ENCODE data around the gene OSGIN1.

The OSGIN1 gene

DNA sequence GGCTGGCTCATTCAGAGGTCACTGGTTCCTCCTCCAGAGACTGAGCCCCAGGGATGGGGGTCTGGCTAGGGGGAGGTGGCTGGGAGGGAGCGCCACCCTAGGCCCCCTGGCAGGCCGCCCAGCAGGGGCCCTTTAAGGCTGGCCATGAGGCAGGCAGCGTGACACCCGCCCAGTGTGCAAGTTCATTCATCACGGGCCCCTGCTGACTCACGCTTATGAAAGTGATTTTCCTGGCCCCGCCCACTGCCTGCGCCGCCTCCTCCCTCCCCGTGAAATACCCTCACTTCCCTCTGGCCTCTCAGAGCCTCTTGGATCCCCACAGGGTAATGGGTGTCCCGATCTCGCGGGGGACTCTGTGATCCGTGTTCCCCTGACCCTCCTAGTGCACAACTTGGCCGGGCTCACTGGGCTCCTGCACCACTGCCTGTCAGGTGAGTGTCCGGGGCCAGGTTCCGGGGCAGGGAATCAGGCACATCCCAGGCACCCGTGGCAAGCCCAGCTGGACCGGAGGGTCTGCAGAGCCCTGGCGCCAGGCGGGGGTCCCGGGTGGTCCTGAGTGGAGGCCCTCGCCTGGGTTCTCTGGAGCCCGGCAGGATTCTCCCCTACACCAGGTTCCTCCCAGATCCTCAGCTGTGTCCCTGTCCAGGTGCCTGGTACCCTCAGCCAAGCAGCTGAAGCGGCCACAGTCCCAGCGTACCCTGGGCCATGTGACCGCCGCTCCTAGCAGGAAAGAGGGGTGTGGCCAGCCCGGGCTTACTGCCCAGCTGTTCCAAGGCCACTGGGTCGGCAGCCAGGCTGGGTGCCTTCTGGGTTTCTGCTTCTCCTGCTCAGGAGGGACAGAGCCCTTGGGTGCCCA is at the start of gene OSGIN1:
Gene OSGIN1, plus strand, starts transcription at position 301 of the 856 bp plus-strand sequence. CDS start 4,432 bp downstream, outside the sequence.
- Histone ChIP-seq H3K9me3 (ENCODE audit: control insufficient read depth, insufficient read depth, low read depth, low read length) (no peaks in the 10 kb centered on the region), H3K4me3 (ENCODE audit: low read depth, low read length) (peak within 1 kb of the TSS; percentile 32), H3K36me3 (ENCODE audit: control insufficient read depth in 2 of 2, insufficient read depth in 1 of 2, low read length in 2 of 2) (no peaks in the 10 kb centered on the region), H3K27ac (ENCODE audit: extremely low read depth, low read depth, low read length) (no peak within 1 kb of the TSS), H3K4me1 (ENCODE audit: control insufficient read depth, insufficient read depth, low read length) (no peaks in the 10 kb centered on the region; the same call in 1 of the 2 replicates)
- ChIA-PET CTCF (interaction anchor here (0.6 to 7.4 kb wide), 13 partner anchors 10 to 535 kb away, joined by 3 to 174 read pairs (median 5); partner anchors contain the start of gene TAF1C), POLR2A (interaction anchor here (1.4 kb wide), 1 partner anchor 61 kb away, joined by 13 read pairs; no protein-coding TSS in a partner anchor)
- no peak for TF ChIP-seq ZNF521 (tag by site-specific recombination; IDR thresholded peaks at IDR 0.05)
- TF ChIP-seq ZFHX2 (tag by site-specific recombination; conservative IDR thresholded peaks at IDR 0.05) = peak; percentile 48
- peak; percentile 91 for TF ChIP-seq ZXDB (tag by site-specific recombination; IDR thresholded peaks at IDR 0.05)
- peak; percentile 81 for TF ChIP-seq PATZ1 (tag by site-specific recombination; IDR thresholded peaks at IDR 0.05)
- TF ChIP-seq ZFP69B (tag by site-specific recombination; IDR thresholded peaks at IDR 0.05) = peak; percentile 94
- peak; percentile 100 for TF ChIP-seq ZNF335 (tag by site-specific recombination; conservative IDR thresholded peaks at IDR 0.05)
- no peak for TF ChIP-seq ZNF302 (tag by site-specific recombination; IDR thresholded peaks at IDR 0.05; ENCODE audit: low read depth)
- no peak for TF ChIP-seq ZNF48 (tag by site-specific recombination; IDR thresholded peaks at IDR 0.05)
- no peak for TF ChIP-seq ZNF707 (tag by site-specific recombination; IDR thresholded peaks at IDR 0.05)
- no peak for TF ChIP-seq YY2 (tag by site-specific recombination; IDR thresholded peaks at IDR 0.05)
- no peak for TF ChIP-seq HOXC10 (CRISPR knock-in tag; IDR thresholded peaks at IDR 0.05)
- TF ChIP-seq ZNF394 (tag by site-specific recombination; IDR thresholded peaks at IDR 0.05; ENCODE audit: borderline replicate concordance) = no peak
- 0 out of 2 replicates have a peak, but pooled peaks have one; percentile 13 for TF ChIP-seq KLF16 (tag by site-specific recombination; IDR thresholded peaks at IDR 0.05)
- no peak for TF ChIP-seq ZNF157 (tag by site-specific recombination; IDR thresholded peaks at IDR 0.05)
- peak; percentile 75 for TF ChIP-seq GLIS2 (tag by site-specific recombination; IDR thresholded peaks at IDR 0.05)
- TF ChIP-seq, protein P1, sequence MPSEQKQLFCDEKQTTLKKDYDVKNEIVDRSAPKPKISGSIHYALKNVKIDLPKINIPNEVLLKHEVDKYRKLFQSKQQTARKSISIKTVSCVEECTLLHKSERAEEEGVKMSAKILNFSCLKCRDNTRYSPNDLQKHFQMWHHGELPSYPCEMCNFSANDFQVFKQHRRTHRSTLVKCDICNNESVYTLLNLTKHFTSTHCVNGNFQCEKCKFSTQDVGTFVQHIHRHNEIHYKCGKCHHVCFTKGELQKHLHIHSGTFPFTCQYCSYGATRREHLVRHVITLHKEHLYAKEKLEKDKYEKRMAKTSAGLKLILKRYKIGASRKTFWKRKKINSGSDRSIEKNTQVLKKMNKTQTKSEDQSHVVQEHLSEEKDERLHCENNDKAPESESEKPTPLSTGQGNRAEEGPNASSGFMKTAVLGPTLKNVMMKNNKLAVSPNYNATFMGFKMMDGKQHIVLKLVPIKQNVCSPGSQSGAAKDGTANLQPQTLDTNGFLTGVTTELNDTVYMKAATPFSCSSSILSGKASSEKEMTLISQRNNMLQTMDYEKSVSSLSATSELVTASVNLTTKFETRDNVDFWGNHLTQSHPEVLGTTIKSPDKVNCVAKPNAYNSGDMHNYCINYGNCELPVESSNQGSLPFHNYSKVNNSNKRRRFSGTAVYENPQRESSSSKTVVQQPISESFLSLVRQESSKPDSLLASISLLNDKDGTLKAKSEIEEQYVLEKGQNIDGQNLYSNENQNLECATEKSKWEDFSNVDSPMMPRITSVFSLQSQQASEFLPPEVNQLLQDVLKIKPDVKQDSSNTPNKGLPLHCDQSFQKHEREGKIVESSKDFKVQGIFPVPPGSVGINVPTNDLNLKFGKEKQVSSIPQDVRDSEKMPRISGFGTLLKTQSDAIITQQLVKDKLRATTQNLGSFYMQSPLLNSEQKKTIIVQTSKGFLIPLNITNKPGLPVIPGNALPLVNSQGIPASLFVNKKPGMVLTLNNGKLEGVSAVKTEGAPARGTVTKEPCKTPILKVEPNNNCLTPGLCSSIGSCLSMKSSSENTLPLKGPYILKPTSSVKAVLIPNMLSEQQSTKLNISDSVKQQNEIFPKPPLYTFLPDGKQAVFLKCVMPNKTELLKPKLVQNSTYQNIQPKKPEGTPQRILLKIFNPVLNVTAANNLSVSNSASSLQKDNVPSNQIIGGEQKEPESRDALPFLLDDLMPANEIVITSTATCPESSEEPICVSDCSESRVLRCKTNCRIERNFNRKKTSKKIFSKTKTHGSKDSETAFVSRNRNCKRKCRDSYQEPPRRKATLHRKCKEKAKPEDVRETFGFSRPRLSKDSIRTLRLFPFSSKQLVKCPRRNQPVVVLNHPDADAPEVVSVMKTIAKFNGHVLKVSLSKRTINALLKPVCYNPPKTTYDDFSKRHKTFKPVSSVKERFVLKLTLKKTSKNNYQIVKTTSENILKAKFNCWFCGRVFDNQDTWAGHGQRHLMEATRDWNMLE (tag by site-specific recombination; conservative IDR thresholded peaks at IDR 0.05; ENCODE audit: low read depth) = no peak
- TF ChIP-seq, protein P2, sequence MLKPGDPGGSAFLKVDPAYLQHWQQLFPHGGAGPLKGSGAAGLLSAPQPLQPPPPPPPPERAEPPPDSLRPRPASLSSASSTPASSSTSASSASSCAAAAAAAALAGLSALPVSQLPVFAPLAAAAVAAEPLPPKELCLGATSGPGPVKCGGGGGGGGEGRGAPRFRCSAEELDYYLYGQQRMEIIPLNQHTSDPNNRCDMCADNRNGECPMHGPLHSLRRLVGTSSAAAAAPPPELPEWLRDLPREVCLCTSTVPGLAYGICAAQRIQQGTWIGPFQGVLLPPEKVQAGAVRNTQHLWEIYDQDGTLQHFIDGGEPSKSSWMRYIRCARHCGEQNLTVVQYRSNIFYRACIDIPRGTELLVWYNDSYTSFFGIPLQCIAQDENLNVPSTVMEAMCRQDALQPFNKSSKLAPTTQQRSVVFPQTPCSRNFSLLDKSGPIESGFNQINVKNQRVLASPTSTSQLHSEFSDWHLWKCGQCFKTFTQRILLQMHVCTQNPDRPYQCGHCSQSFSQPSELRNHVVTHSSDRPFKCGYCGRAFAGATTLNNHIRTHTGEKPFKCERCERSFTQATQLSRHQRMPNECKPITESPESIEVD (tag by site-specific recombination; IDR thresholded peaks at IDR 0.05) = no peak
- peak; percentile 67; the same call in 1 of the 2 replicates for TF ChIP-seq ZNF76 (tag by site-specific recombination; IDR thresholded peaks at IDR 0.05; ENCODE audit: borderline replicate concordance, low read depth)
- TF ChIP-seq ZBTB48 (tag by site-specific recombination; IDR thresholded peaks at IDR 0.05) = peak; percentile 33; the same call in 1 of the 2 replicates
- no peak for TF ChIP-seq ZNF449 (tag by site-specific recombination; IDR thresholded peaks at IDR 0.05)
- TF ChIP-seq KLF1 (tag by site-specific recombination; IDR thresholded peaks at IDR 0.05) = peak; percentile 85
- TF ChIP-seq ZNF26 (tag by site-specific recombination; IDR thresholded peaks at IDR 0.05) = no peak
